ENCODE data around the gene TPD52L3.

Gene TPD52L3

GRCh38 chr9:6328103-6328502, at the start of gene TPD52L3:
Gene TPD52L3 (plus strand): TSS chr9:6328375. CDS start chr9:6328596, 221 bp downstream.
- no peak within 1 kb of the TSS for H3K4me3 Mint-ChIP-seq
- peaks cover 8% of the 10 kb centered on the region for H3K27me3 Mint-ChIP-seq
- H3K9me3 Mint-ChIP-seq, result peaks cover 6% of the 10 kb centered on the region
- H3K36me3 Mint-ChIP-seq, result peaks cover 2% of the 10 kb centered on the region
- no peaks in the 10 kb centered on the region for H3K4me1 Mint-ChIP-seq
- no peak within 1 kb of the TSS for H3K27ac Mint-ChIP-seq

GRCh38 chr9:6301858-6302257, 26.3 kb upstream of the TPD52L3 start:
- H3K4me1 Mint-ChIP-seq, result no peaks in the 10 kb centered on the region
- H3K9me3 Mint-ChIP-seq, result no peaks in the 10 kb centered on the region
- H3K36me3 Mint-ChIP-seq, result no peaks in the 10 kb centered on the region
- peaks cover 4% of the 10 kb centered on the region for H3K27me3 Mint-ChIP-seq
- no peak overlapping the region for H3K27ac Mint-ChIP-seq
- H3K4me3 Mint-ChIP-seq, result no peak overlapping the region

- no peak overlapping the region for H3K4me3 Mint-ChIP-seq
- H3K36me3 Mint-ChIP-seq, result no peaks in the 10 kb centered on the region
- no peaks in the 10 kb centered on the region for H3K4me1 Mint-ChIP-seq
- peaks cover 4% of the 10 kb centered on the region for H3K27me3 Mint-ChIP-seq
- no peaks in the 10 kb centered on the region for H3K9me3 Mint-ChIP-seq
- no peak overlapping the region for H3K27ac Mint-ChIP-seq
Observed at GRCh38 chr9:6302417-6302816, 25.8 kb upstream of the TPD52L3 start.

GRCh38 chr9:6304232-6304631, 23.9 kb upstream of the TPD52L3 start:
- Mint-ChIP-seq H3K9me3 (no peaks in the 10 kb centered on the region), H3K27me3 (peaks cover 2% of the 10 kb centered on the region), H3K36me3 (no peaks in the 10 kb centered on the region), H3K4me1 (no peaks in the 10 kb centered on the region), H3K4me3 (no peak overlapping the region), H3K27ac (no peak overlapping the region)

- Mint-ChIP-seq H3K9me3 (no peaks in the 10 kb centered on the region), H3K27me3 (peaks cover 2% of the 10 kb centered on the region), H3K27ac (no peak overlapping the region), H3K36me3 (no peaks in the 10 kb centered on the region), H3K4me1 (no peaks in the 10 kb centered on the region), H3K4me3 (no peak overlapping the region)
Observed at GRCh38 chr9:6305954-6306563, 22.1 kb upstream of the TPD52L3 start.

- Mint-ChIP-seq H3K4me1 (no peaks in the 10 kb centered on the region), H3K9me3 (no peaks in the 10 kb centered on the region), H3K4me3 (no peak overlapping the region), H3K36me3 (no peaks in the 10 kb centered on the region), H3K27ac (no peak overlapping the region), H3K27me3 (peaks cover 2% of the 10 kb centered on the region)
Observed at GRCh38 chr9:6307551-6308096, 20.6 kb upstream of the TPD52L3 start.

- Mint-ChIP-seq H3K27ac (no peak overlapping the region), H3K4me3 (no peak overlapping the region), H3K27me3 (peaks cover 11% of the 10 kb centered on the region), H3K4me1 (no peaks in the 10 kb centered on the region), H3K36me3 (peaks cover 9% of the 10 kb centered on the region), H3K9me3 (peaks cover 20% of the 10 kb centered on the region)
Observed at GRCh38 chr9:6330958-6331634, 2.9 kb downstream of the TPD52L3 start.

GRCh38 chr9:6334305-6334704, 6.1 kb downstream of the TPD52L3 start:
- no peak overlapping the region for H3K4me3 Mint-ChIP-seq
- H3K9me3 Mint-ChIP-seq, result peaks cover 20% of the 10 kb centered on the region
- H3K36me3 Mint-ChIP-seq, result peaks cover 12% of the 10 kb centered on the region
- H3K27ac Mint-ChIP-seq, result no peak overlapping the region
- no peaks in the 10 kb centered on the region for H3K4me1 Mint-ChIP-seq
- peaks cover 16% of the 10 kb centered on the region for H3K27me3 Mint-ChIP-seq

GRCh38 chr9:6348766-6349165, 20.6 kb downstream of the TPD52L3 start:
- H3K27ac Mint-ChIP-seq, result no peak overlapping the region
- H3K9me3 Mint-ChIP-seq, result no peaks in the 10 kb centered on the region
- H3K36me3 Mint-ChIP-seq, result no peaks in the 10 kb centered on the region
- H3K27me3 Mint-ChIP-seq, result peaks cover 8% of the 10 kb centered on the region
- H3K4me3 Mint-ChIP-seq, result no peak overlapping the region
- no peaks in the 10 kb centered on the region for H3K4me1 Mint-ChIP-seq

- Mint-ChIP-seq H3K36me3 (no peaks in the 10 kb centered on the region), H3K27me3 (peaks cover 5% of the 10 kb centered on the region), H3K27ac (no peak overlapping the region)
Observed at GRCh38 chr9:6351737-6352136, 23.6 kb downstream of the TPD52L3 start.

GRCh38 chr9:6354072-6354686, 26.0 kb downstream of the TPD52L3 start:
- no peaks in the 10 kb centered on the region for H3K9me3 Mint-ChIP-seq
- no peak overlapping the region for H3K27ac Mint-ChIP-seq
- no peak overlapping the region for H3K4me3 Mint-ChIP-seq
- peaks cover 3% of the 10 kb centered on the region for H3K27me3 Mint-ChIP-seq
- peaks cover 4% of the 10 kb centered on the region for H3K4me1 Mint-ChIP-seq
- H3K36me3 Mint-ChIP-seq, result no peaks in the 10 kb centered on the region

More at GRCh38 chr9:6351737-6352136, 23.6 kb downstream of the TPD52L3 start:
- no peaks in the 10 kb centered on the region for H3K9me3 Mint-ChIP-seq
- peaks cover 4% of the 10 kb centered on the region for H3K4me1 Mint-ChIP-seq
- H3K4me3 Mint-ChIP-seq, result no peak overlapping the region

GRCh38 chr9:6355728-6356127, 27.6 kb downstream of the TPD52L3 start:
- Mint-ChIP-seq H3K4me3 (no peak overlapping the region), H3K27ac (no peak overlapping the region), H3K36me3 (no peaks in the 10 kb centered on the region), H3K27me3 (peaks cover 1% of the 10 kb centered on the region), H3K4me1 (peaks cover 4% of the 10 kb centered on the region), H3K9me3 (no peaks in the 10 kb centered on the region)

- Mint-ChIP-seq H3K4me1 (peaks cover 4% of the 10 kb centered on the region), H3K9me3 (no peaks in the 10 kb centered on the region), H3K4me3 (no peak overlapping the region), H3K36me3 (no peaks in the 10 kb centered on the region), H3K27ac (no peak overlapping the region), H3K27me3 (peaks cover 1% of the 10 kb centered on the region)
Observed at GRCh38 chr9:6356441-6356840, 28.3 kb downstream of the TPD52L3 start.

GRCh38 chr9:6356904-6357303, 28.7 kb downstream of the TPD52L3 start:
- Mint-ChIP-seq H3K9me3 (no peaks in the 10 kb centered on the region), H3K4me3 (no peak overlapping the region), H3K36me3 (no peaks in the 10 kb centered on the region), H3K4me1 (peaks cover 4% of the 10 kb centered on the region), H3K27ac (no peak overlapping the region), H3K27me3 (peaks cover 1% of the 10 kb centered on the region)

GRCh38 chr9:6367128-6367890, 39.1 kb downstream of the TPD52L3 start:
- H3K4me3 Mint-ChIP-seq, result no peak overlapping the region
- no peaks in the 10 kb centered on the region for H3K36me3 Mint-ChIP-seq
- no peak overlapping the region for H3K27ac Mint-ChIP-seq
- H3K9me3 Mint-ChIP-seq, result no peaks in the 10 kb centered on the region
- H3K4me1 Mint-ChIP-seq, result no peaks in the 10 kb centered on the region
- no peaks in the 10 kb centered on the region for H3K27me3 Mint-ChIP-seq

Data from activated naive CD4-positive, alpha-beta T cell treated with anti-CD3 and anti-CD28 coated beads, Interleukin-2, amount 50 U/mL, for 24 hours (primary cell).